ENCODE results near the gene ESAM.

The ESAM gene

DNA sequence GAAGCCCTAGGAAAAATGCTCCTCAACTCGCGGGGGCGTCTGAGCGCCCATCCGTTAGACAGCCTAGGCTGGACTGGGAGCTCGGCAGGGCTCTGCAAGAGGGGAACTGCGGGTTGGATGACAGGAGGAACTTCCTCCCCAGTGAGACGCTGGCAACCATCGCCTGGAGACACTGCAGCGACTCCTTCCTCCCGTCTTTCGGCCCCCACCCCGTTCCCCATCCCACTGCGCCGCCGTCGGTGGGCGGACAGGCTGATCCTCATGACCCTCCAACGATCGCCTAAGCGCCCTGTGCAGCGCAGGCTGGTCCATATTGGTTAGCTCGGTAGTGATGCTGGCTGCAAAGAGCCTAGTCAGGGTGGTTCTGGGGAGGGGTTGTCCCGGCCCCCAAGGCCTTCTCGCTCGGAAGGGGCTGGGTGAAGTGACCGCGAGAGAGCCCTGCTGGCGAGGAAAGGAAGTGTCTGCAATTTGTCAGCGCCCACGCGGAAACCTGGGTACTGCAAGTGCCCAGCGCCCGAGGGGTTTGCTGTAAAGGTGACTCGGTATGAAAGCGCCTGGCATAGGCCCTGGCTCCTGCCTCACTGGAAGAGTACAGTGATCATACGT, 21.7 kb downstream of the ESAM start:
- TF ChIP-seq, protein P1, sequence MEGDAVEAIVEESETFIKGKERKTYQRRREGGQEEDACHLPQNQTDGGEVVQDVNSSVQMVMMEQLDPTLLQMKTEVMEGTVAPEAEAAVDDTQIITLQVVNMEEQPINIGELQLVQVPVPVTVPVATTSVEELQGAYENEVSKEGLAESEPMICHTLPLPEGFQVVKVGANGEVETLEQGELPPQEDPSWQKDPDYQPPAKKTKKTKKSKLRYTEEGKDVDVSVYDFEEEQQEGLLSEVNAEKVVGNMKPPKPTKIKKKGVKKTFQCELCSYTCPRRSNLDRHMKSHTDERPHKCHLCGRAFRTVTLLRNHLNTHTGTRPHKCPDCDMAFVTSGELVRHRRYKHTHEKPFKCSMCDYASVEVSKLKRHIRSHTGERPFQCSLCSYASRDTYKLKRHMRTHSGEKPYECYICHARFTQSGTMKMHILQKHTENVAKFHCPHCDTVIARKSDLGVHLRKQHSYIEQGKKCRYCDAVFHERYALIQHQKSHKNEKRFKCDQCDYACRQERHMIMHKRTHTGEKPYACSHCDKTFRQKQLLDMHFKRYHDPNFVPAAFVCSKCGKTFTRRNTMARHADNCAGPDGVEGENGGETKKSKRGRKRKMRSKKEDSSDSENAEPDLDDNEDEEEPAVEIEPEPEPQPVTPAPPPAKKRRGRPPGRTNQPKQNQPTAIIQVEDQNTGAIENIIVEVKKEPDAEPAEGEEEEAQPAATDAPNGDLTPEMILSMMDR (IDR thresholded peaks at IDR 0.05; ENCODE audit: insufficient read depth, low read depth, low read length, missing control alignments): peak; percentile 13
- peak overlapping the region; percentile 39 for H3K4me3 ChIP-seq (ENCODE audit: low read length)

DNA sequence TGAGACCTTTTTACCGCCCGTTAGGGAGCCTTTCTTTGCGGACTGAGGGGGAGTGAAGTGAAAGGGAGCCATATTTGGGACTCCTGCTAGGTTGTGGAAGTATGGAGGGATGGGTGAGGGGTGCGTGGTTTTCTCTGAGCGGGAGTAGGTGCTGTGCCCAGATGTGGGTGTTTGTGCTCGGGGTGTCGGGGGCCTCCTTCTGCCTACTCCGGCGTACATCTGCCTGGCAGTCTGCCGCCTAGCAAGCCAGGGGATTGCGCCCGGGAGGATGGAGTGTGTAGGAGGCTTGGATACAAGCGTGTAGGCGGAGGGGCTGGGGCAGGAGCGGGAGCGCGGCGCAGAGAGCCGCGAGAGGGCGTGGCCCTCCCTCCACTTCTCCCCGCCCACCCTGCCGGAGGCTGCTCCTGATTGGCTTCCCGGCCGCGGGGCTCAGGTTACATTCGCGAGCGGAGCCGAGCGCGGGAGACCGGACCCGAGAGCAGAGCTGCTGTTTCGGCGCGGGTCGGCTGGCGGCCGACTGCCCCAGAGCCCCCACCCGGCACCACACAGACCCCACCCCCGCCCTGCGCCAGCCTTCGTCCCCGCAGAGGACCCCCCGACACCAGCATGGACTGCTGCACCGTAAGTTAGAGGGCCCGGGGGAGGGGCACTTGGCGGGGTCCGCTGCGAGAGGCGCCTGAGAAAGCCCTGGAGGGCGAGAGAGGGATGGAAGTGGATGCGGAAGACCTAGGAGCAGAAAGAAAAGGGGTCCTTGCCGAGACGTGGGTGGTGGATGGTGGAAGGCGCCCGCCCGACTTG, 22.4 kb downstream of the ESAM start, which contains the start of gene NRGN:
TSS of gene NRGN (plus strand) at position 464 of the 798 bp plus-strand sequence. CDS start at position 607, 143 bp downstream.
- peak; percentile 91 for DNase-seq (ENCODE audit: low read depth)
- TF ChIP-seq, protein P1 (IDR thresholded peaks at IDR 0.05; ENCODE audit: insufficient read depth, low read depth, low read length, missing control alignments): no peak
- peak within 1 kb of the TSS; percentile 39 for H3K4me3 ChIP-seq (ENCODE audit: low read length)

More for the DNA sequence above, 21.7 kb downstream of the ESAM start:
- peak; percentile 63 for DNase-seq (ENCODE audit: low read depth)

DNA sequence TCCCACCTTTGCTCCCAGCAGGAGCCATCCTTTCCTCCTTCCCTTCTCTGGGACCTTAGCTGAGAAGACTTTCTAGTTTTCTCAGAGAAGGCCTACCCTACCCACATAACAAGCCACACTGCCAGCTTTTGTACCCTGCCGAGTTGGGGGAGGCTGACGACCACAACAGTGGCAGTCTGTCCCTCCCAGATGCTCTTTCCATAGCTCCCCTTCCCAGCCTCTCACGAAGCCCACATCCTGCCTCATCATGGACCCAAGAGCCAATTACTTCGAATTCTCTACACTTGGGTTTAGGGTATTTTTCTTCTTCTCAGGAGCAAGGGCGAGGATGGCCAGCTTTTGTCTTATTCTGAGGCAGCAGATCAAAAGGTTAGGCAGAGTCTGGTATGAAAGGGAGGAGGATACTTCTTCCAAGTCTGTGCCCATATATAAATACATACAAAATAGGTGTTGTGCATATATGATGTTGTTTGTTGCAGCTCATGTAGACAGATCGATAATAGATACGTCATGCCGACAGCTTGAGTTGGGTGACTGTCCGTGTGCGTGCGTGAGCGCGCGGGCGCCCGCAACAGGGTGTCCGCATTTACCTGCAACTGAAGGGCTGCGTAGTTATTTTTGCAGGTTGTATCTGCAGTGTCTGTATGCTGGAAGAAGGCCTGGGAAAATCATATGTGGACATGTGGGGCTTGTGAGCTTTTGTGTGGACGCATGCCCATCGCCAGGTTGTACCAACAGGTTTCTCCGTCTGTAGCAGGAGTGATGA, 23.2 kb downstream of the ESAM start:
- DNase-seq (ENCODE audit: low read depth): no peak
- TF ChIP-seq, protein P1 (IDR thresholded peaks at IDR 0.05; ENCODE audit: insufficient read depth, low read depth, low read length, missing control alignments): no peak
- peak overlapping the region; percentile 39 for H3K4me3 ChIP-seq (ENCODE audit: low read length)

DNA sequence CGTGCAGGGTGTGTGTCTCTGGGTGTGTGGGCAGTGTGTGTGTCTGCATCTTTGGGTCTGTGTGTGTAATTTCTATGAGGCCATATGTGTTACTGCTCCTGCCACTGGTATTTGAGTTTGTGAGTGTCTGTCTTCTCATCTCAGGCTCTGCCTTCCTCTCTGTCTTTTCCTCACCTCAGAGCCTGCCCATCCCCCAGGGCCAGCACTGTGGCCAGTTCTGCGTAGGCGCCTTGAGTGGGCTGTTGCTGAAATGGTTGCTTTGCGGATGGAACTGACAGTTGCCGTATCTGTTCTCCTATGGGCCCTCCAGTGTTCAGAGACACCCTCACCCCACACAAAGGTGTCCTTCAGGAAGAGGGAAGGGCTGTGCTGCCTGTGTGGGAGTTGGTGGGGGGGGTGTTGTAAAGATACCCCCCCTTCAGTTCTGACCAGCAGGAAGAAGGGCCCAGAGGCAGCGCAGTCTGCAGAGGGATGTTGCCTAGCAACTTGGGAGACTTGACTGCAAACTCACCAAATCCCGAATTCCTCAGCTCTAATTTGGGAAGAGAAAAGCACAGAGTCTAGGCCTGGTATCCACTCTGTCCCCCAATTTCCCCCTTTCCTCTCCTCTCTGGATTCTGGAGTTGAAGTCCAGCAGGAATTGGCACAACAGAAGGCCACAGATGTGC, 24.3 kb downstream of the ESAM start:
- no peak overlapping the region for H3K4me3 ChIP-seq (ENCODE audit: low read length)
- no peak for DNase-seq (ENCODE audit: low read depth)
- TF ChIP-seq, protein P1 (IDR thresholded peaks at IDR 0.05; ENCODE audit: insufficient read depth, low read depth, low read length, missing control alignments): no peak

DNA sequence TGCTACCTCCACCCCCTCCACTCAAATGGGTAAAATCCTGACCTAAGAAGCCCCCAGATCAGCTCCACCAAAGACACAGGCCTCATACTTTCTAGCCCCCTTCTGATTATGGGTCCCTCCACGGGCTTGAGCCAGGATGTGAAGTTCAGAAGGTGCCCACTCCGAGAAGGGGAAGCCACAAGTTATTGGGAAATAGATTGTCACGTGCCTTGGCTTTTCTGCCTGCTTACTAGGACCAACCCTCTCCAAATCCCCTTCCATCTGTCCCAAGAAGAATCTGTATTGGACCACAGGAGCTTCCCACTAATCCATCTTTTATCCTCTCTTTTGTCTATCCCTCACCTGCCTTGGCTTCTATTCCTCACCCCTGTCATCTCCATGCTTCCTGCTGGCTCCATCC, 25.4 kb downstream of the ESAM start:
- no peak overlapping the region for H3K4me3 ChIP-seq (ENCODE audit: low read length)
- TF ChIP-seq, protein P1 (IDR thresholded peaks at IDR 0.05; ENCODE audit: insufficient read depth, low read depth, low read length, missing control alignments): no peak

DNA sequence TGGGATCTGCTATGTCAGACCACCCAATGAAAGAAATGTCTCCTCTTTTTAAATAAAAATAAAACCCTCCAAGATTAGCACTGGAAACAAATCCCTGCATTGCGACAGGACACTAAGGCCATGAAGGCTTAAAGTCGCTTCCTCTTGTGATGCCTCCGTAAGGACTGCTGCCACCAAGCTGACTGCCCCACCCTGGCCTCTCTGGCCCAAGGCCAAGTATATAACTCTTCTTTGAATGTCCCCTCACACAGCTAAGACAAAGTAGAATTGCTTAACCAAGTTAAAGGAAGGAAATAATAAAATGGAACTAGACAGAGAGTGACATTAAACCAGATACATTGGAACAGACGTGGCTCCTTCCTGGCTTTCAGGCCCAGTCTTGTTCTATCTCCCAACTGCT, 29.9 kb downstream of the ESAM start:
- no peak overlapping the region for H3K4me3 ChIP-seq (ENCODE audit: low read length)
- no peak for DNase-seq (ENCODE audit: low read depth)
- TF ChIP-seq, protein P1 (IDR thresholded peaks at IDR 0.05; ENCODE audit: insufficient read depth, low read depth, low read length, missing control alignments): no peak

More for the DNA sequence above, 25.4 kb downstream of the ESAM start:
- no peak for DNase-seq (ENCODE audit: low read depth)

Measured in epithelial cell of esophagus (primary cell).